H9 (cell line): ENCODE data around the gene SOBP. TPM values are rescaled to one million over a fixed set of nuclear protein-coding genes. Genes with fewer than 3 reads are reported as not detected.

ENCODE experiments used
- DNase-seq: peaks from one replicate; pipeline ENCODE4 v3.0.0-alpha.2; 2017
- H2AFZ ChIP-seq: one replicate; pipeline ENCODE4 v1.6.1; 2013; ENCODE audit warnings: mild to moderate bottlenecking, low read length, control low read depth, moderate library complexity
- H2AK5ac ChIP-seq: 2 replicates; pipeline ENCODE4 v1.6.1; 2013; ENCODE audit warnings: low read length, control low read depth, mixed read lengths; ENCODE audit not compliant: insufficient read length
- H2BK120ac ChIP-seq: one replicate; pipeline ENCODE4 v1.6.1; 2013; ENCODE audit warnings: low read depth, mild to moderate bottlenecking, low read length, control low read depth, inconsistent platforms; ENCODE audit not compliant: poor library complexity, severe bottlenecking
- H2BK12ac ChIP-seq: 2 replicates; pipeline ENCODE4 v1.6.1; 2013; ENCODE audit warnings: low read length, control low read depth, mixed read lengths, low read depth; ENCODE audit not compliant: insufficient read length
- H2BK15ac ChIP-seq: 2 replicates; pipeline ENCODE4 v1.6.1; 2013; ENCODE audit warnings: low read depth, low read length, control low read depth
- H2BK20ac ChIP-seq: one replicate; pipeline ENCODE4 v1.6.1; 2013; ENCODE audit warnings: low read depth, mild to moderate bottlenecking, low read length, control low read depth, inconsistent platforms; ENCODE audit not compliant: poor library complexity, severe bottlenecking
- H2BK5ac ChIP-seq: 2 replicates; pipeline ENCODE4 v1.6.1; 2013; ENCODE audit warnings: low read length, control low read depth, mixed read lengths; ENCODE audit not compliant: insufficient read length
- H3K14ac ChIP-seq: 2 replicates; pipeline ENCODE4 v1.6.1; 2013; ENCODE audit warnings: low read length, control low read depth; ENCODE audit not compliant: insufficient read depth
- H3K18ac ChIP-seq: 2 replicates; pipeline ENCODE4 v1.6.1; 2013; ENCODE audit warnings: low read depth, mild to moderate bottlenecking, mixed read lengths, low read length, control low read depth; ENCODE audit not compliant: insufficient read length
- H3K23ac ChIP-seq: 2 replicates; pipeline ENCODE4 v1.6.1; 2013; ENCODE audit warnings: low read length, control low read depth, mixed read lengths, low read depth; ENCODE audit not compliant: insufficient read length
- H3K23me2 ChIP-seq: 2 replicates; pipeline ENCODE4 v1.6.1; 2013; ENCODE audit warnings: low read depth, mild to moderate bottlenecking, mixed read lengths, low read length, control low read depth; ENCODE audit not compliant: insufficient read length, poor library complexity, severe bottlenecking
- H3K27ac ChIP-seq: 2 replicates; pipeline ENCODE4 v1.5.1; 2013; ENCODE audit warnings: low read length, control low read depth, mixed read lengths, low read depth; ENCODE audit not compliant: insufficient read length
- H3K27me3 ChIP-seq: 2 replicates; pipeline ENCODE4 v1.6.1; 2013; ENCODE audit warnings: low read length, control low read depth, inconsistent platforms; ENCODE audit not compliant: insufficient read depth
- H3K4ac ChIP-seq: 2 replicates; pipeline ENCODE4 v1.6.1; 2013; ENCODE audit warnings: low read depth, mild to moderate bottlenecking, control low read depth, inconsistent platforms, low read length, moderate library complexity
- H3K4me1 ChIP-seq: 2 replicates; pipeline ENCODE4 v1.6.1; 2013; ENCODE audit warnings: low read length, control low read depth, inconsistent platforms; ENCODE audit not compliant: insufficient read depth
- H3K4me2 ChIP-seq: 2 replicates; pipeline ENCODE4 v1.6.1; 2013; ENCODE audit warnings: low read length, control low read depth, mixed read lengths; ENCODE audit not compliant: insufficient read length, insufficient read depth
- H3K56ac ChIP-seq: 2 replicates; pipeline ENCODE4 v1.6.1; 2013; ENCODE audit warnings: low read depth, mild to moderate bottlenecking, mixed read lengths, low read length, control low read depth; ENCODE audit not compliant: insufficient read length
- H3K79me1 ChIP-seq: 2 replicates; pipeline ENCODE4 v1.6.1; 2013; ENCODE audit warnings: low read depth, mild to moderate bottlenecking, moderate library complexity, low read length, control low read depth, inconsistent platforms; ENCODE audit not compliant: insufficient read depth, poor library complexity, severe bottlenecking
- H3K79me2 ChIP-seq: 2 replicates; pipeline ENCODE4 v1.6.1; 2013; ENCODE audit warnings: low read length, control low read depth, inconsistent platforms; ENCODE audit not compliant: insufficient read depth
- H3K9ac ChIP-seq: 2 replicates; pipeline ENCODE4 v1.6.1; 2013; ENCODE audit warnings: low read length, control low read depth, mixed read lengths; ENCODE audit not compliant: insufficient read length; ENCODE audit errors: extremely low read depth
- H3K9me3 ChIP-seq: one replicate; pipeline ENCODE4 v1.6.1; 2013; ENCODE audit warnings: low read depth, low read length, inconsistent platforms; ENCODE audit not compliant: control insufficient read depth
- H3T11ph ChIP-seq: one replicate; pipeline ENCODE4 v1.6.1; 2013; ENCODE audit warnings: mild to moderate bottlenecking, low read length, control low read depth, inconsistent platforms
- H4K20me1 ChIP-seq: one replicate; pipeline ENCODE4 v1.6.1; 2013; ENCODE audit not compliant: control insufficient read depth, insufficient read length, insufficient read depth
- H4K5ac ChIP-seq: 2 replicates; pipeline ENCODE4 v1.6.1; 2013; ENCODE audit warnings: low read depth, mild to moderate bottlenecking, mixed read lengths, low read length, control low read depth; ENCODE audit not compliant: insufficient read length
- H4K8ac ChIP-seq: replicated peaks from 2 replicates; pipeline ENCODE4 v1.6.1; 2013; ENCODE audit warnings: low read length, control low read depth, mixed read lengths, low read depth; ENCODE audit not compliant: insufficient read length
- H4K91ac ChIP-seq: 2 replicates; pipeline ENCODE4 v1.6.1; 2013; ENCODE audit warnings: low read depth, mild to moderate bottlenecking, moderate library complexity, mixed read lengths, low read length, control low read depth; ENCODE audit not compliant: insufficient read length
- H3K27ac Mint-ChIP-seq, 3 experiments: 2 replicates in 2 of 3; 3 replicates in 1 of 3; pipeline ENCODE4 v1.8.0; 2020 to 2021; ENCODE audit warnings: mixed read lengths in 3 of 3, mild to moderate bottlenecking in 1 of 3, moderate library complexity in 1 of 3
- H3K27me3 Mint-ChIP-seq: 2 replicates; pipeline ENCODE4 v1.8.0; 2021; ENCODE audit warnings: low read depth, mild to moderate bottlenecking, moderate library complexity, mixed read lengths
- H3K36me3 Mint-ChIP-seq, 3 experiments: 2 replicates in 2 of 3; 3 replicates in 1 of 3; pipeline ENCODE4 v1.8.0; 2020 to 2021; ENCODE audit warnings: low read depth in 3 of 3, mixed read lengths in 3 of 3; ENCODE audit not compliant: insufficient read depth in 1 of 3
- H3K4me1 Mint-ChIP-seq, 2 experiments: 2 replicates each; pipeline ENCODE4 v1.8.0; 2020; ENCODE audit warnings: mixed read lengths in 2 of 2
- H3K4me3 Mint-ChIP-seq, 2 experiments: 2 replicates in 1 of 2; 3 replicates in 1 of 2; pipeline ENCODE4 v1.8.0; 2020 to 2021; ENCODE audit warnings: mild to moderate bottlenecking in 2 of 2, mixed read lengths in 2 of 2, moderate library complexity in 1 of 2
- H3K9me3 Mint-ChIP-seq, 2 experiments: 2 replicates in 1 of 2; 3 replicates in 1 of 2; pipeline ENCODE4 v1.8.0; 2020; ENCODE audit warnings: mild to moderate bottlenecking in 2 of 2, mixed read lengths in 2 of 2, moderate library complexity in 1 of 2
- WGBS: extraction: QIAGEN DNeasy Blood & Tissue Kit; methylation state at CpG from one replicate; pipeline ENCODE4 v1.1.7; 2013; ENCODE audit warnings: missing lambda C conversion rate, low lambda C conversion rate, mixed read lengths; ENCODE audit not compliant: insufficient read length; ENCODE audit errors: extremely low coverage; 5-methylcytosine and 5-hydroxymethylcytosine counted together
- total RNA-seq: library from RNA; stranded (reverse); gene quantifications from 2 replicates; pipeline ENCODE4 v1.2.1, GENCODE V29; 2021
- TF ChIP-seq, protein P1 (sequence below): fragments of 200-600 bp; sonication (generic); conservative IDR thresholded peaks from 3 replicates; pipeline ENCODE4 v1.8.0; 2021; ENCODE audit warnings: antibody characterized with exemption, mild to moderate bottlenecking

Gene SOBP
- total RNA-seq, 1 experiment from 2014 or later: 4.3 TPM

DNA sequence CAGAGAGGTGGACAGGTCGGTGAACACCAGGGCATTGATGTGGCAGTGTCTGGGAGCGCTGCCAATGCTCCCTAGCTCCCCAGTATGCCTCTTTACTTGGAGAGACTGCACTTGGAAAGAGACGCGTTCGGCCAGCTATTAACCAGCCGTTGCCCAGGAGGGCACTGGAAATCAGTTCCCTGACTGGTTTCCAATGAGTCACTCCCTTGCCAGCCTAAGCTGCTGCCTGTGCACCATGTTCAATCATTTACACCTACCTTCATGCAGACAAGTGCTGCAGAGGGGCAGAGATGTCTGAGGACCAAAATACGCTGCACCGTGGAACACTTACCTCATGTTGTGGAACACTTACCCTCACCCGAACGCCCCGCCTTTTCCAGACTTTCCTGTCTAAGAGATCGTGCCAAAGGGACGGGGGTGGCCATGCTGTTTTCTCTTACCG lies 151.6 kb downstream of the SOBP start:
- Histone ChIP-seq H3K4me2 (no peak overlapping the region), H2AFZ (no peak overlapping the region), H3K27ac (no peak overlapping the region), H3K18ac (no peak overlapping the region), H3K79me2 (no peaks in the 10 kb centered on the region), H3T11ph (no peak overlapping the region), H3K9me3 (no peaks in the 10 kb centered on the region), H2BK15ac (no peak overlapping the region), H2BK5ac (no peak overlapping the region), H3K79me1 (no peaks in the 10 kb centered on the region), H3K9ac (no peak overlapping the region), H3K4ac (no peak overlapping the region), H4K5ac (no peak overlapping the region), H3K4me1 (no peaks in the 10 kb centered on the region), H4K91ac (no peak overlapping the region), H4K8ac (no peak overlapping the region), H2BK20ac (no peak overlapping the region), H2AK5ac (no peak overlapping the region), H2BK120ac (no peak overlapping the region), H3K56ac (no peak overlapping the region), H3K23me2 (no peaks in the 10 kb centered on the region), H3K23ac (no peak overlapping the region), H2BK12ac (no peak overlapping the region), H3K27me3 (no peaks in the 10 kb centered on the region), H3K14ac (no peak overlapping the region), H4K20me1 (no peaks in the 10 kb centered on the region)
- Mint-ChIP-seq H3K4me1 (no peaks in the 10 kb centered on the region; a peak in 1 of 4 replicates), H3K9me3 (no peaks in the 10 kb centered on the region), H3K27ac (no peak overlapping the region; a peak in 1 of 7 replicates), H3K27me3 (no peaks in the 10 kb centered on the region; the same call in 1 of the 2 replicates), H3K36me3 (no peaks in the 10 kb centered on the region), H3K4me3 (no peak overlapping the region)
- TF ChIP-seq, protein P1, sequence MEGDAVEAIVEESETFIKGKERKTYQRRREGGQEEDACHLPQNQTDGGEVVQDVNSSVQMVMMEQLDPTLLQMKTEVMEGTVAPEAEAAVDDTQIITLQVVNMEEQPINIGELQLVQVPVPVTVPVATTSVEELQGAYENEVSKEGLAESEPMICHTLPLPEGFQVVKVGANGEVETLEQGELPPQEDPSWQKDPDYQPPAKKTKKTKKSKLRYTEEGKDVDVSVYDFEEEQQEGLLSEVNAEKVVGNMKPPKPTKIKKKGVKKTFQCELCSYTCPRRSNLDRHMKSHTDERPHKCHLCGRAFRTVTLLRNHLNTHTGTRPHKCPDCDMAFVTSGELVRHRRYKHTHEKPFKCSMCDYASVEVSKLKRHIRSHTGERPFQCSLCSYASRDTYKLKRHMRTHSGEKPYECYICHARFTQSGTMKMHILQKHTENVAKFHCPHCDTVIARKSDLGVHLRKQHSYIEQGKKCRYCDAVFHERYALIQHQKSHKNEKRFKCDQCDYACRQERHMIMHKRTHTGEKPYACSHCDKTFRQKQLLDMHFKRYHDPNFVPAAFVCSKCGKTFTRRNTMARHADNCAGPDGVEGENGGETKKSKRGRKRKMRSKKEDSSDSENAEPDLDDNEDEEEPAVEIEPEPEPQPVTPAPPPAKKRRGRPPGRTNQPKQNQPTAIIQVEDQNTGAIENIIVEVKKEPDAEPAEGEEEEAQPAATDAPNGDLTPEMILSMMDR: no peak
- no CpG with 5 or more reads among the region's 14 CpGs for WGBS
- DNase-seq: no peak
